Retinal pigment epithelial cell (primary cell): ENCODE data around the gene TM9SF1.
A peak's percentile ranks its signal among the peaks of the same experiment; 100 is the strongest.

Experiments used
- DNase-seq: peaks from one replicate; pipeline ENCODE4 v3.0.0-alpha.2; 2010; ENCODE audit warnings: low read depth
- H3K4me3 ChIP-seq: 2 replicates; pipeline ENCODE4 v1.5.1; 2011; ENCODE audit warnings: mild to moderate bottlenecking, low read length, control low read depth, moderate library complexity
- TF ChIP-seq, protein P1 (sequence below): conservative IDR thresholded peaks from 2 replicates; pipeline ENCODE4 v1.5.1; 2011; ENCODE audit warnings: low read depth, low read length, control low read depth, inconsistent platforms

TM9SF1 gene

DNA sequence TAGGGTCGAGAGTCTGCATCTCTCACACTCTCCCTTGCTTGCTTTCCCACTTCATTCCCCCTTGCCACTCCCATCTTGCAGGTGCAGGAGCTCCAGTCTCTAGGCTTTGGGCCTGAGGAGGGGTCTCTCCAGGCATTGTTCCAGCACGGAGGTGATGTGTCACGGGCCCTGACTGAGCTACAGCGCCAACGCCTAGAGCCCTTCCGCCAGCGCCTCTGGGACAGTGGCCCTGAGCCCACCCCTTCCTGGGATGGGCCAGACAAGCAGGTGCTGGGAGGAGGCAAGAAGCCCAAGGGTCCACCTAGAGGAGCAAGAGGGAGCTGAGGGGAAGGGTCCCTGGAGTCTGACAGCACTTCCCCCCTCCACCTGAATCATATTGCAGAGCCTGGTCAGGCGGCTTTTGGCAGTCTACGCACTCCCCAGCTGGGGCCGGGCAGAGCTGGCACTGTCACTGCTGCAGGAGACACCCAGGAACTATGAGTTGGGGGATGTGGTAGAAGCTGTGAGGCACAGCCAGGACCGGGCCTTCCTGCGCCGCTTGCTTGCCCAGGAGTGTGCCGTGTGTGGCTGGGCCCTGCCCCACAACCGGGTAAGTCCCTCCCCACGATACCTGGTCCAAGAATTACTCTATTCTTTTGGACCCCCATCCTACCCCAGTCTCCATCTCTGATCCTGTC, 43.7 kb downstream of the TM9SF1 start:
- DNase-seq = no peak
- TF ChIP-seq, protein P1, sequence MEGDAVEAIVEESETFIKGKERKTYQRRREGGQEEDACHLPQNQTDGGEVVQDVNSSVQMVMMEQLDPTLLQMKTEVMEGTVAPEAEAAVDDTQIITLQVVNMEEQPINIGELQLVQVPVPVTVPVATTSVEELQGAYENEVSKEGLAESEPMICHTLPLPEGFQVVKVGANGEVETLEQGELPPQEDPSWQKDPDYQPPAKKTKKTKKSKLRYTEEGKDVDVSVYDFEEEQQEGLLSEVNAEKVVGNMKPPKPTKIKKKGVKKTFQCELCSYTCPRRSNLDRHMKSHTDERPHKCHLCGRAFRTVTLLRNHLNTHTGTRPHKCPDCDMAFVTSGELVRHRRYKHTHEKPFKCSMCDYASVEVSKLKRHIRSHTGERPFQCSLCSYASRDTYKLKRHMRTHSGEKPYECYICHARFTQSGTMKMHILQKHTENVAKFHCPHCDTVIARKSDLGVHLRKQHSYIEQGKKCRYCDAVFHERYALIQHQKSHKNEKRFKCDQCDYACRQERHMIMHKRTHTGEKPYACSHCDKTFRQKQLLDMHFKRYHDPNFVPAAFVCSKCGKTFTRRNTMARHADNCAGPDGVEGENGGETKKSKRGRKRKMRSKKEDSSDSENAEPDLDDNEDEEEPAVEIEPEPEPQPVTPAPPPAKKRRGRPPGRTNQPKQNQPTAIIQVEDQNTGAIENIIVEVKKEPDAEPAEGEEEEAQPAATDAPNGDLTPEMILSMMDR = no peak
- H3K4me3 ChIP-seq = no peak overlapping the region

DNA sequence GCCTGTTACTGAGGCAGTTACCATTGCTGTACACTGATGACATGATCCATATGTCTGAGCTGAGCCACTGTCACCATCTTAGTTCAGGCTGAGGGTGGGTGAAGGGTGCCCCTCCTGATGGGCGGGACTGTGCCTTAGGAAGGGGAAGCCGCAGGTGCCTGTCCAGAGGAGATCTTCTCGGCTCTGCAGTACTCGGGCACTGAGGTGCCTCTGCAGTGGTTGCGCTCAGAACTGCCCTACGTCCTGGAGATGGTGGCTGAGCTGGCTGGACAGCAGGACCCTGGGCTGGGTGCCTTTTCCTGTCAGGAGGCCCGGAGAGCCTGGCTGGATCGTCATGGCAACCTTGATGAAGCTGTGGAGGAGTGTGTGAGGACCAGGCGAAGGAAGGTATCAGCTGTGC, 44.2 kb downstream of the TM9SF1 start:
- DNase-seq = no peak
- no peak overlapping the region for H3K4me3 ChIP-seq
- TF ChIP-seq, protein P1 = no peak

DNA sequence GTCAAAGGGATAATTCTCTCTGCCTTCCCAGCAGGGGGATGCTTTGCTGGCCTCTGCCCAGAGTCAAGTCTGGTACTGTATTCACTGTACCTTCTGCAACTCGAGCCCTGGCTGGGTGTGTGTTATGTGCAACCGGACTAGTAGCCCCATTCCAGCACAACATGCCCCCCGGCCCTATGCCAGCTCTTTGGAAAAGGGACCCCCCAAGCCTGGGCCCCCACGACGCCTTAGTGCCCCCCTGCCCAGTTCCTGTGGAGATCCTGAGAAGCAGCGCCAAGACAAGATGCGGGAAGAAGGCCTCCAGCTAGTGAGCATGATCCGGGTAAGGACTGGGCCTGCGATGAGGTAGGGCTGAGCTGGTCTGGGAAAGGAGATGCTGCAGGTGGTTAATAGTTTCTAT, 44.7 kb downstream of the TM9SF1 start:
- H3K4me3 ChIP-seq = no peak overlapping the region
- DNase-seq = no peak
- TF ChIP-seq, protein P1 = no peak

DNA sequence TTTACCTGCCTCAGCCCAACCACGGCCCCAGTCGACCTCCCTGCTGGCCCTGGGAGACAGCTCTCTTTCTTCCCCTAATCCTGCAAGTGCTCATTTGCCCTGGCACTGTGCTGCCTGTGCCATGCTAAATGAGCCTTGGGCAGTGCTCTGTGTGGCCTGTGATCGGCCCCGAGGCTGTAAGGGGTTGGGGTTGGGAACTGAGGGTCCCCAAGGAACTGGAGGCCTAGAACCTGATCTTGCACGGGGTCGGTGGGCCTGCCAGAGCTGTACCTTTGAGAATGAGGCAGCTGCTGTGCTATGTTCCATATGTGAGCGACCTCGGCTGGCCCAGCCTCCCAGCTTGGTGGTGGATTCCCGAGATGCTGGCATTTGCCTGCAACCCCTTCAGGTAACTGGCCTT, 45.2 kb downstream of the TM9SF1 start:
- H3K4me3 ChIP-seq = no peak overlapping the region
- TF ChIP-seq, protein P1 = no peak
- no peak for DNase-seq

DNA sequence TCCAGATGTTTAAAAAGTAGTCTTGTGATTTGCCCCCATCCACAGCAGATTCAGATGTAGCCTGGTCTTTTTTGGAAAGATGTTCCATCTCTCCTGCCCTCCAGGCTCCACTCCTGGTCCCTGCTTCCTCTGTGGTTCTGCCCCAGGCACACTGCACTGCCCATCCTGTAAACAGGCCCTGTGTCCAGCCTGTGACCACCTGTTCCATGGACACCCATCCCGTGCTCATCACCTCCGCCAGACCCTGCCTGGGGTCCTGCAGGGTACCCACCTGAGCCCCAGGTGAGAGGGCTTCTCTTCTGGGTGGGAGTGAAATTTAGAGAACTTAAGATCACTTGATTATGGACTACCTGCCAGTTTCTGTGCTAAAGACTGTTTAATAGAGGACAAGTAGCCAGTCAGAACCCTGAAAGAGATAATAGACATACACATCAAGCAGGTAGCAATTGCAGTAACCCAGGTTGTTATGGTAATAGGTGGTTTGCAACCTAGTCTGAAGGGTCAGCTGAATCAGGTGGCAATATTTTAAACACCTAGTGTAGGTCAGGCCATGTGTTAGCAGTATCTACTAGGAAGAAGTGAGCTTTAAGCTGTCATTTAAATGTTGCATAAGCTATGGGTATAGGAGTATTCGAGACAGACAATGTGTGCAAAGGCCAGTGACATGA, 45.8 kb downstream of the TM9SF1 start:
- no peak for DNase-seq
- H3K4me3 ChIP-seq = no peak overlapping the region
- TF ChIP-seq, protein P1 = no peak

DNA sequence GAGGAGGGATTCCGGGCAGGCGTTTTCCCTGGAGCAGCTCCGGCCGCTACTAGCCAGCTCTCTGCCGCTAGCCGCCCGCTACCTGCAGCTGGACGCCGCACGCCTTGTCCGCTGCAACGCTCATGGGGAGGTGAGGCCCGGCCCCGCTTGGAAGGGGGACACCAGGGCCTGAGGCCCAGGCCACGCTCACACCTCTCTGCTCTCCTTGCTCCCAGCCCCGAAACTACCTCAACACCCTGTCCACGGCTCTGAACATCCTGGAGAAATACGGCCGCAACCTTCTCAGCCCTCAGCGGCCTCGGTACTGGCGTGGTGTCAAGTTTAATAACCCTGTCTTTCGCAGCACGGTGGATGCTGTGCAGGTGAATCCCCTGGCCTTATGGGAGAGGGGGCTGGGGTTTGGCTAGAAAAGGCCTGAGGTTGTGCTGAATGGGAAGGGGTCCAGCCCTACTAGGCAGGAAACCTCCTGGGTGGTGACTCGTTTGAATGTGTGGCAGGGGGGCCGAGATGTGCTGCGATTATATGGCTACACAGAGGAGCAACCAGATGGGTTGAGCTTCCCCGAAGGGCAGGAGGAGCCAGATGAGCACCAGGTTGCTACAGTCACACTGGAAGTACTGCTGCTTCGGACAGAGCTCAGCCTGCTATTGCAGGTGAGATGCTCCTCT, 47.3 kb downstream of the TM9SF1 start:
- H3K4me3 ChIP-seq = peak overlapping the region; percentile 95
- DNase-seq = no peak
- TF ChIP-seq, protein P1 = no peak
